Measurements from ENCODE around the gene BLCAP.

DNA sequence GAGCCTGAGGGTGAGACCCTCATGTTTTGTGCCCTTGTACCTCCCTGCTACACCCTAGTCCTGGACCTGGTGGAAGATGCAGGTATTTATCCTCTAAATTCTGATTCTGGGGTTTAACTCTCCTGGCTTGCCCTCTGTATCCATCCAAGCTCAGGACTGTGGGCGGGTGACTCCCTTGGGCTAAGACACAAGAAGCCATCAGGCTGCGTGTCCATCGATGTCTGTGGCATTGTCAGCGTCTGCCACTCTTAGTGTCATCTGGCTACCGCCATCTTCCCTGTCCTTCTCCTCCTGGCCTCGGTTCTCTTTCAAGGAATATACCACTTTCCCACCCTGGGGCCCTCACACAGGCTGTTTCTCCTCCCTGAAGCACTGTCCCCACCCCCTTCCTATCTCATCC lies 28.9 kb upstream of the BLCAP start:
- TF ChIP-seq POLR2A (IDR thresholded peaks at IDR 0.05): no peak
- TF ChIP-seq, protein P1, sequence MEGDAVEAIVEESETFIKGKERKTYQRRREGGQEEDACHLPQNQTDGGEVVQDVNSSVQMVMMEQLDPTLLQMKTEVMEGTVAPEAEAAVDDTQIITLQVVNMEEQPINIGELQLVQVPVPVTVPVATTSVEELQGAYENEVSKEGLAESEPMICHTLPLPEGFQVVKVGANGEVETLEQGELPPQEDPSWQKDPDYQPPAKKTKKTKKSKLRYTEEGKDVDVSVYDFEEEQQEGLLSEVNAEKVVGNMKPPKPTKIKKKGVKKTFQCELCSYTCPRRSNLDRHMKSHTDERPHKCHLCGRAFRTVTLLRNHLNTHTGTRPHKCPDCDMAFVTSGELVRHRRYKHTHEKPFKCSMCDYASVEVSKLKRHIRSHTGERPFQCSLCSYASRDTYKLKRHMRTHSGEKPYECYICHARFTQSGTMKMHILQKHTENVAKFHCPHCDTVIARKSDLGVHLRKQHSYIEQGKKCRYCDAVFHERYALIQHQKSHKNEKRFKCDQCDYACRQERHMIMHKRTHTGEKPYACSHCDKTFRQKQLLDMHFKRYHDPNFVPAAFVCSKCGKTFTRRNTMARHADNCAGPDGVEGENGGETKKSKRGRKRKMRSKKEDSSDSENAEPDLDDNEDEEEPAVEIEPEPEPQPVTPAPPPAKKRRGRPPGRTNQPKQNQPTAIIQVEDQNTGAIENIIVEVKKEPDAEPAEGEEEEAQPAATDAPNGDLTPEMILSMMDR (IDR thresholded peaks at IDR 0.05): no peak
